H9 (cell line): ENCODE measurements around the gene SEMA3F. TPM values are rescaled to one million over a fixed set of nuclear protein-coding genes. Genes with fewer than 3 reads are reported as not detected.

Experiments
- DNase-seq: peaks from one replicate; pipeline ENCODE4 v3.0.0-alpha.2; 2017
- H2AFZ ChIP-seq: one replicate; pipeline ENCODE4 v1.6.1; 2013; ENCODE audit warnings: mild to moderate bottlenecking, low read length, control low read depth, moderate library complexity
- H2AK5ac ChIP-seq: 2 replicates; pipeline ENCODE4 v1.6.1; 2013; ENCODE audit warnings: low read length, control low read depth, mixed read lengths; ENCODE audit not compliant: insufficient read length
- H2BK120ac ChIP-seq: one replicate; pipeline ENCODE4 v1.6.1; 2013; ENCODE audit warnings: low read depth, mild to moderate bottlenecking, low read length, control low read depth, inconsistent platforms; ENCODE audit not compliant: poor library complexity, severe bottlenecking
- H2BK12ac ChIP-seq: 2 replicates; pipeline ENCODE4 v1.6.1; 2013; ENCODE audit warnings: low read length, control low read depth, mixed read lengths, low read depth; ENCODE audit not compliant: insufficient read length
- H2BK15ac ChIP-seq: 2 replicates; pipeline ENCODE4 v1.6.1; 2013; ENCODE audit warnings: low read depth, low read length, control low read depth
- H2BK20ac ChIP-seq: one replicate; pipeline ENCODE4 v1.6.1; 2013; ENCODE audit warnings: low read depth, mild to moderate bottlenecking, low read length, control low read depth, inconsistent platforms; ENCODE audit not compliant: poor library complexity, severe bottlenecking
- H2BK5ac ChIP-seq: 2 replicates; pipeline ENCODE4 v1.6.1; 2013; ENCODE audit warnings: low read length, control low read depth, mixed read lengths; ENCODE audit not compliant: insufficient read length
- H3K14ac ChIP-seq: 2 replicates; pipeline ENCODE4 v1.6.1; 2013; ENCODE audit warnings: low read length, control low read depth; ENCODE audit not compliant: insufficient read depth
- H3K18ac ChIP-seq: 2 replicates; pipeline ENCODE4 v1.6.1; 2013; ENCODE audit warnings: low read depth, mild to moderate bottlenecking, mixed read lengths, low read length, control low read depth; ENCODE audit not compliant: insufficient read length
- H3K23ac ChIP-seq: 2 replicates; pipeline ENCODE4 v1.6.1; 2013; ENCODE audit warnings: low read length, control low read depth, mixed read lengths, low read depth; ENCODE audit not compliant: insufficient read length
- H3K23me2 ChIP-seq: 2 replicates; pipeline ENCODE4 v1.6.1; 2013; ENCODE audit warnings: low read depth, mild to moderate bottlenecking, mixed read lengths, low read length, control low read depth; ENCODE audit not compliant: insufficient read length, poor library complexity, severe bottlenecking
- H3K27ac ChIP-seq: 2 replicates; pipeline ENCODE4 v1.5.1; 2013; ENCODE audit warnings: low read length, control low read depth, mixed read lengths, low read depth; ENCODE audit not compliant: insufficient read length
- H3K27me3 ChIP-seq: 2 replicates; pipeline ENCODE4 v1.6.1; 2013; ENCODE audit warnings: low read length, control low read depth, inconsistent platforms; ENCODE audit not compliant: insufficient read depth
- H3K4ac ChIP-seq: 2 replicates; pipeline ENCODE4 v1.6.1; 2013; ENCODE audit warnings: low read depth, mild to moderate bottlenecking, control low read depth, inconsistent platforms, low read length, moderate library complexity
- H3K4me1 ChIP-seq: 2 replicates; pipeline ENCODE4 v1.6.1; 2013; ENCODE audit warnings: low read length, control low read depth, inconsistent platforms; ENCODE audit not compliant: insufficient read depth
- H3K4me2 ChIP-seq: 2 replicates; pipeline ENCODE4 v1.6.1; 2013; ENCODE audit warnings: low read length, control low read depth, mixed read lengths; ENCODE audit not compliant: insufficient read length, insufficient read depth
- H3K56ac ChIP-seq: 2 replicates; pipeline ENCODE4 v1.6.1; 2013; ENCODE audit warnings: low read depth, mild to moderate bottlenecking, mixed read lengths, low read length, control low read depth; ENCODE audit not compliant: insufficient read length
- H3K79me1 ChIP-seq: 2 replicates; pipeline ENCODE4 v1.6.1; 2013; ENCODE audit warnings: low read depth, mild to moderate bottlenecking, moderate library complexity, low read length, control low read depth, inconsistent platforms; ENCODE audit not compliant: insufficient read depth, poor library complexity, severe bottlenecking
- H3K79me2 ChIP-seq: 2 replicates; pipeline ENCODE4 v1.6.1; 2013; ENCODE audit warnings: low read length, control low read depth, inconsistent platforms; ENCODE audit not compliant: insufficient read depth
- H3K9ac ChIP-seq: 2 replicates; pipeline ENCODE4 v1.6.1; 2013; ENCODE audit warnings: low read length, control low read depth, mixed read lengths; ENCODE audit not compliant: insufficient read length; ENCODE audit errors: extremely low read depth
- H3K9me3 ChIP-seq: one replicate; pipeline ENCODE4 v1.6.1; 2013; ENCODE audit warnings: low read depth, low read length, inconsistent platforms; ENCODE audit not compliant: control insufficient read depth
- H3T11ph ChIP-seq: one replicate; pipeline ENCODE4 v1.6.1; 2013; ENCODE audit warnings: mild to moderate bottlenecking, low read length, control low read depth, inconsistent platforms
- H4K20me1 ChIP-seq: one replicate; pipeline ENCODE4 v1.6.1; 2013; ENCODE audit not compliant: control insufficient read depth, insufficient read length, insufficient read depth
- H4K5ac ChIP-seq: 2 replicates; pipeline ENCODE4 v1.6.1; 2013; ENCODE audit warnings: low read depth, mild to moderate bottlenecking, mixed read lengths, low read length, control low read depth; ENCODE audit not compliant: insufficient read length
- H4K8ac ChIP-seq: replicated peaks from 2 replicates; pipeline ENCODE4 v1.6.1; 2013; ENCODE audit warnings: low read length, control low read depth, mixed read lengths, low read depth; ENCODE audit not compliant: insufficient read length
- H4K91ac ChIP-seq: 2 replicates; pipeline ENCODE4 v1.6.1; 2013; ENCODE audit warnings: low read depth, mild to moderate bottlenecking, moderate library complexity, mixed read lengths, low read length, control low read depth; ENCODE audit not compliant: insufficient read length
- H3K27ac Mint-ChIP-seq, 3 experiments: 2 replicates in 2 of 3; 3 replicates in 1 of 3; pipeline ENCODE4 v1.8.0; 2020 to 2021; ENCODE audit warnings: mixed read lengths in 3 of 3, mild to moderate bottlenecking in 1 of 3, moderate library complexity in 1 of 3
- H3K27me3 Mint-ChIP-seq: 2 replicates; pipeline ENCODE4 v1.8.0; 2021; ENCODE audit warnings: low read depth, mild to moderate bottlenecking, moderate library complexity, mixed read lengths
- H3K36me3 Mint-ChIP-seq, 3 experiments: 2 replicates in 2 of 3; 3 replicates in 1 of 3; pipeline ENCODE4 v1.8.0; 2020 to 2021; ENCODE audit warnings: low read depth in 3 of 3, mixed read lengths in 3 of 3; ENCODE audit not compliant: insufficient read depth in 1 of 3
- H3K4me1 Mint-ChIP-seq, 2 experiments: 2 replicates each; pipeline ENCODE4 v1.8.0; 2020; ENCODE audit warnings: mixed read lengths in 2 of 2
- H3K4me3 Mint-ChIP-seq, 2 experiments: 2 replicates in 1 of 2; 3 replicates in 1 of 2; pipeline ENCODE4 v1.8.0; 2020 to 2021; ENCODE audit warnings: mild to moderate bottlenecking in 2 of 2, mixed read lengths in 2 of 2, moderate library complexity in 1 of 2
- H3K9me3 Mint-ChIP-seq, 2 experiments: 2 replicates in 1 of 2; 3 replicates in 1 of 2; pipeline ENCODE4 v1.8.0; 2020; ENCODE audit warnings: mild to moderate bottlenecking in 2 of 2, mixed read lengths in 2 of 2, moderate library complexity in 1 of 2
- CTCF ChIP-seq: fragments of 200-600 bp; sonication (generic); conservative IDR thresholded peaks from 3 replicates; pipeline ENCODE4 v1.8.0; 2021; ENCODE audit warnings: antibody characterized with exemption, mild to moderate bottlenecking
- WGBS: extraction: QIAGEN DNeasy Blood & Tissue Kit; methylation state at CpG from one replicate; pipeline ENCODE4 v1.1.7; 2013; ENCODE audit warnings: missing lambda C conversion rate, low lambda C conversion rate, mixed read lengths; ENCODE audit not compliant: insufficient read length; ENCODE audit errors: extremely low coverage; 5-methylcytosine and 5-hydroxymethylcytosine counted together
- total RNA-seq: library from RNA; stranded (reverse); gene quantifications from 2 replicates; pipeline ENCODE4 v1.2.1, GENCODE V29; 2021

The SEMA3F gene
- total RNA-seq, 1 experiment from 2014 or later: 14.3 TPM

- no peaks in the 10 kb centered on the region for H3K9me3 Mint-ChIP-seq
- DNase-seq: no peak
- Histone ChIP-seq H2BK12ac (no peak overlapping the region), H3T11ph (no peak overlapping the region), H3K23ac (no peak overlapping the region), H3K23me2 (no peaks in the 10 kb centered on the region), H3K9me3 (no peaks in the 10 kb centered on the region), H3K27me3 (no peaks in the 10 kb centered on the region), H3K18ac (no peak overlapping the region), H2BK120ac (no peak overlapping the region), H3K4ac (no peak overlapping the region), H3K14ac (0 out of 2 replicates have a peak overlapping the region, but pooled peaks have one; percentile 22), H3K56ac (no peak overlapping the region), H2BK5ac (no peak overlapping the region), H4K20me1 (no peaks in the 10 kb centered on the region), H3K27ac (no peak overlapping the region), H3K4me2 (no peak overlapping the region), H3K79me2 (no peaks in the 10 kb centered on the region), H3K79me1 (no peaks in the 10 kb centered on the region), H4K5ac (no peak overlapping the region), H3K9ac (no peak overlapping the region), H3K4me1 (peaks cover 4% of the 10 kb centered on the region; the same call in 1 of the 2 replicates), H2AK5ac (no peak overlapping the region), H2BK15ac (no peak overlapping the region), H2AFZ (no peak overlapping the region), H2BK20ac (no peak overlapping the region), H4K8ac (no peak overlapping the region), H4K91ac (no peak overlapping the region)
- H3K27ac Mint-ChIP-seq: peak overlapping the region in 1 of 3 experiments; percentile 61; a peak in 2 of 7 replicates
- H3K4me3 Mint-ChIP-seq: peak overlapping the region in 1 of 2 experiments; percentile 55; a peak in 1 of 5 replicates
- H3K4me1 Mint-ChIP-seq: peaks cover 27 to 41% of the 10 kb centered on the region in 2 experiments
- no CpG with 5 or more reads among the region's 15 CpGs for WGBS
- H3K36me3 Mint-ChIP-seq: peaks cover 6 to 11% (median 8%) of the 10 kb centered on the region in 3 experiments
- no peak for TF ChIP-seq CTCF
- peaks cover 4% of the 10 kb centered on the region; the same call in 1 of the 2 replicates for H3K27me3 Mint-ChIP-seq
Observed at GRCh38 chr3:50124052-50124799, 30.9 kb upstream of the SEMA3F start.
